WTC11 (cell line): ENCODE results near the gene LRCH2. TPM values are rescaled to one million over a fixed set of nuclear protein-coding genes. Genes with fewer than 3 reads are reported as not detected.

Experiments used
- ATAC-seq: fragments of 200-7000 bp; cut with Tn5 transposase; 2 replicates; pipeline ENCODE4 v1.10.0; 2021; ENCODE audit warnings: mild to moderate bottlenecking, moderate library complexity
- CTCF ChIA-PET: fragments of 300-600 bp; sonication (Branson Sonifier 250); formaldehyde crosslinking; loops from one replicate; lab custom pipeline; 2021; ENCODE audit warnings: antibody characterized with exemption; lab: Charles Lee
- POLR2A ChIA-PET: fragments of 350-600 bp; sonication (Branson Sonifier 250); formaldehyde crosslinking; loops from one replicate; lab custom pipeline; 2021; ENCODE audit warnings: antibody characterized with exemption; lab: Charles Lee
- DNase-seq: peaks from one replicate; pipeline ENCODE4 v3.0.0; 2021; ENCODE audit warnings: low spot score
- H3K27ac Mint-ChIP-seq: 2 replicates; pipeline ENCODE4 v1.8.0; 2021; ENCODE audit warnings: mixed read lengths
- H3K27me3 Mint-ChIP-seq: 2 replicates; pipeline ENCODE4 v1.8.0; 2021; ENCODE audit warnings: low read depth, mild to moderate bottlenecking, moderate library complexity, mixed read lengths
- H3K36me3 Mint-ChIP-seq: 2 replicates; pipeline ENCODE4 v1.8.0; 2021; ENCODE audit warnings: mixed read lengths
- H3K4me1 Mint-ChIP-seq: 2 replicates; pipeline ENCODE4 v1.8.0; 2022; ENCODE audit warnings: mixed read lengths
- H3K4me3 Mint-ChIP-seq: 2 replicates; pipeline ENCODE4 v1.8.0; 2021; ENCODE audit warnings: mild to moderate bottlenecking, moderate library complexity, mixed read lengths
- H3K9me3 Mint-ChIP-seq: 2 replicates; pipeline ENCODE4 v1.8.0; 2021; ENCODE audit warnings: mixed read lengths
- ELF4 ChIP-seq: sonication (generic); formaldehyde crosslinking; IDR thresholded peaks from 2 replicates; pipeline ENCODE4 v1.8.1; 2022; ENCODE audit warnings: low read depth, mild to moderate bottlenecking, moderate library complexity, missing genetic modification reagents
- FOXK1 ChIP-seq: sonication (generic); formaldehyde crosslinking; IDR thresholded peaks from 2 replicates; pipeline ENCODE4 v1.8.0; 2022; ENCODE audit warnings: mild to moderate bottlenecking, moderate library complexity, missing genetic modification reagents
- GABPB1 ChIP-seq: sonication (generic); formaldehyde crosslinking; IDR thresholded peaks from 2 replicates; pipeline ENCODE4 v1.8.1; 2023; ENCODE audit warnings: mild to moderate bottlenecking, missing genetic modification reagents
- GTF2I ChIP-seq: fragments of 250-450 bp; sonication (Bioruptor Pico); conservative IDR thresholded peaks from 2 replicates; pipeline ENCODE4 v1.4.0; 2021; ENCODE audit warnings: mild to moderate bottlenecking
- JAZF1 ChIP-seq: fragments of 250-450 bp; sonication (Bioruptor Pico); IDR thresholded peaks from 2 replicates; pipeline ENCODE4 v1.9.0; 2021; ENCODE audit warnings: moderate library complexity, mild to moderate bottlenecking, inconsistent platforms
- KAT7 ChIP-seq: sonication (generic); formaldehyde crosslinking; IDR thresholded peaks from 2 replicates; pipeline ENCODE4 v1.8.1; 2023; ENCODE audit warnings: missing genetic modification reagents, mild to moderate bottlenecking, borderline replicate concordance
- OVOL2 ChIP-seq: fragments of 250-450 bp; sonication (Bioruptor Pico); IDR thresholded peaks from 2 replicates; pipeline ENCODE4 v1.9.0; 2021; ENCODE audit warnings: mild to moderate bottlenecking, borderline replicate concordance
- RORB ChIP-seq: fragments of 250-450 bp; sonication (Bioruptor Pico); IDR thresholded peaks from 2 replicates; pipeline ENCODE4 v1.9.0; 2021; ENCODE audit warnings: mild to moderate bottlenecking
- SMAD4 ChIP-seq: sonication (generic); formaldehyde crosslinking; IDR thresholded peaks from 2 replicates; pipeline ENCODE4 v1.8.0; 2022; ENCODE audit warnings: mild to moderate bottlenecking, missing genetic modification reagents
- ZNF138 ChIP-seq: sonication (generic); formaldehyde crosslinking; conservative IDR thresholded peaks from 2 replicates; pipeline ENCODE4 v1.8.1; 2022; ENCODE audit warnings: mild to moderate bottlenecking, moderate library complexity, missing genetic modification reagents
- ZNF317 ChIP-seq: sonication (generic); formaldehyde crosslinking; IDR thresholded peaks from 2 replicates; pipeline ENCODE4 v1.8.1; 2023; ENCODE audit warnings: low read depth, mild to moderate bottlenecking, moderate library complexity, missing genetic modification reagents, borderline replicate concordance
- total RNA-seq: library from RNA; stranded (reverse); gene quantifications from 3 replicates; pipeline ENCODE4 v1.2.3, GENCODE V29; 2021
- TF ChIP-seq, protein P1 (sequence below): fragments of 250-450 bp; sonication (Bioruptor Pico); IDR thresholded peaks from 2 replicates; pipeline ENCODE4 v1.9.0; 2021; ENCODE audit warnings: moderate library complexity, mild to moderate bottlenecking, inconsistent platforms, borderline replicate concordance
- TF ChIP-seq, protein P2 (sequence below): sonication (generic); formaldehyde crosslinking; IDR thresholded peaks from 2 replicates; pipeline ENCODE4 v1.8.1; 2022; ENCODE audit warnings: low read depth, mild to moderate bottlenecking, moderate library complexity, missing genetic modification reagents, borderline replicate concordance
- TF ChIP-seq, protein P3 (sequence below): sonication (generic); formaldehyde crosslinking; IDR thresholded peaks from 2 replicates; pipeline ENCODE4 v1.8.0; 2022; ENCODE audit warnings: mild to moderate bottlenecking, missing genetic modification reagents
- TF ChIP-seq, protein P4 (sequence below): sonication (generic); formaldehyde crosslinking; IDR thresholded peaks from 2 replicates; pipeline ENCODE4 v1.8.1; 2022; ENCODE audit warnings: low read depth, missing genetic modification reagents, borderline replicate concordance
- TF ChIP-seq, protein P5 (sequence below): sonication (generic); formaldehyde crosslinking; IDR thresholded peaks from 2 replicates; pipeline ENCODE4 v1.8.1; 2023; ENCODE audit warnings: mild to moderate bottlenecking, missing genetic modification reagents, moderate library complexity
- TF ChIP-seq, protein P6 (sequence below): fragments of 250-450 bp; sonication (Bioruptor Pico); IDR thresholded peaks from 2 replicates; pipeline ENCODE4 v1.9.0; 2021; ENCODE audit warnings: mild to moderate bottlenecking
- TF ChIP-seq, protein P7 (sequence below): sonication (generic); formaldehyde crosslinking; IDR thresholded peaks from 2 replicates; pipeline ENCODE4 v1.8.1; 2023; ENCODE audit warnings: mild to moderate bottlenecking, moderate library complexity, missing genetic modification reagents

Gene LRCH2
- total RNA-seq, 1 experiment from 2014 or later: 3.8 TPM

DNA sequence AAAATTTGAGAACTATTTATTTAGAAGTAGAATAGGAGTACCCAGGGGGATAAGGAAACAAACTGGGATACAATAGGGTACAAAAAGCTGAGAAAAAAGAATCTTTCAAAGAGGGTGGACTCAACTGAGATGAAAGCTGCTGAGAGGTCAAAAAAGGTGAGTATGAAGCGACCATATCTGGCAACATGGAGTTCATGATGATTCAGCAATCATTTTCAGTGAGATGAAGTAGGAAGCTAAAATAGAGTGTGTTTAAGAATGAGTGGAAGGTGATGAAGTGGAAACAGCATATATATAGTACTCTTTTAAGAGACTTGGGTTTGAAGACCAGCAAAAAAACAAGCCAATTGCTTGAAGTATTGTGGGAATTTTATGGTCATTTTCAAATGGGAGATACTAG lies 144.5 kb downstream of the LRCH2 start:
- TF ChIP-seq, protein P1, sequence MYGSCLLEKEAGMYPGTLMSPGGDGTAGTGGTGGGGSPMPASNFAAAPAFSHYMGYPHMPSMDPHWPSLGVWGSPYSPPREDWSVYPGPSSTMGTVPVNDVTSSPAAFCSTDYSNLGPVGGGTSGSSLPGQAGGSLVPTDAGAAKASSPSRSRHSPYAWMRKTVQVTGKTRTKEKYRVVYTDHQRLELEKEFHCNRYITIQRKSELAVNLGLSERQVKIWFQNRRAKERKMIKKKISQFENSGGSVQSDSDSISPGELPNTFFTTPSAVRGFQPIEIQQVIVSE (CRISPR knock-in tag): no peak
- TF ChIP-seq, protein P2, sequence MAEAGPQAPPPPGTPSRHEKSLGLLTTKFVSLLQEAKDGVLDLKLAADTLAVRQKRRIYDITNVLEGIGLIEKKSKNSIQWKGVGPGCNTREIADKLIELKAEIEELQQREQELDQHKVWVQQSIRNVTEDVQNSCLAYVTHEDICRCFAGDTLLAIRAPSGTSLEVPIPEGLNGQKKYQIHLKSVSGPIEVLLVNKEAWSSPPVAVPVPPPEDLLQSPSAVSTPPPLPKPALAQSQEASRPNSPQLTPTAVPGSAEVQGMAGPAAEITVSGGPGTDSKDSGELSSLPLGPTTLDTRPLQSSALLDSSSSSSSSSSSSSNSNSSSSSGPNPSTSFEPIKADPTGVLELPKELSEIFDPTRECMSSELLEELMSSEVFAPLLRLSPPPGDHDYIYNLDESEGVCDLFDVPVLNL (CRISPR knock-in tag): no peak
- TF ChIP-seq JAZF1 (CRISPR knock-in tag) (no peak), GTF2I (CRISPR knock-in tag) (no peak), ELF4 (CRISPR knock-in tag) (no peak)
- TF ChIP-seq, protein P3, sequence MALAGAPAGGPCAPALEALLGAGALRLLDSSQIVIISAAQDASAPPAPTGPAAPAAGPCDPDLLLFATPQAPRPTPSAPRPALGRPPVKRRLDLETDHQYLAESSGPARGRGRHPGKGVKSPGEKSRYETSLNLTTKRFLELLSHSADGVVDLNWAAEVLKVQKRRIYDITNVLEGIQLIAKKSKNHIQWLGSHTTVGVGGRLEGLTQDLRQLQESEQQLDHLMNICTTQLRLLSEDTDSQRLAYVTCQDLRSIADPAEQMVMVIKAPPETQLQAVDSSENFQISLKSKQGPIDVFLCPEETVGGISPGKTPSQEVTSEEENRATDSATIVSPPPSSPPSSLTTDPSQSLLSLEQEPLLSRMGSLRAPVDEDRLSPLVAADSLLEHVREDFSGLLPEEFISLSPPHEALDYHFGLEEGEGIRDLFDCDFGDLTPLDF (CRISPR knock-in tag): no peak
- TF ChIP-seq, protein P4, sequence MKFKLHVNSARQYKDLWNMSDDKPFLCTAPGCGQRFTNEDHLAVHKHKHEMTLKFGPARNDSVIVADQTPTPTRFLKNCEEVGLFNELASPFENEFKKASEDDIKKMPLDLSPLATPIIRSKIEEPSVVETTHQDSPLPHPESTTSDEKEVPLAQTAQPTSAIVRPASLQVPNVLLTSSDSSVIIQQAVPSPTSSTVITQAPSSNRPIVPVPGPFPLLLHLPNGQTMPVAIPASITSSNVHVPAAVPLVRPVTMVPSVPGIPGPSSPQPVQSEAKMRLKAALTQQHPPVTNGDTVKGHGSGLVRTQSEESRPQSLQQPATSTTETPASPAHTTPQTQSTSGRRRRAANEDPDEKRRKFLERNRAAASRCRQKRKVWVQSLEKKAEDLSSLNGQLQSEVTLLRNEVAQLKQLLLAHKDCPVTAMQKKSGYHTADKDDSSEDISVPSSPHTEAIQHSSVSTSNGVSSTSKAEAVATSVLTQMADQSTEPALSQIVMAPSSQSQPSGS (CRISPR knock-in tag): no peak
- TF ChIP-seq, all 79 proteins: peak for 0
- Mint-ChIP-seq H3K4me3 (no peak overlapping the region), H3K4me1 (0 out of 2 replicates have a peak, but pooled peaks cover 4% of the 10 kb centered on the region), H3K27me3 (peaks cover 3% of the 10 kb centered on the region; the same call in 1 of the 2 replicates), H3K9me3 (peaks cover 36% of the 10 kb centered on the region), H3K27ac (no peak overlapping the region), H3K36me3 (peaks cover 21% of the 10 kb centered on the region)
- no peak for ATAC-seq
- ChIA-PET POLR2A (no interaction called here), CTCF (no interaction called here)
- DNase-seq: no peak

DNA sequence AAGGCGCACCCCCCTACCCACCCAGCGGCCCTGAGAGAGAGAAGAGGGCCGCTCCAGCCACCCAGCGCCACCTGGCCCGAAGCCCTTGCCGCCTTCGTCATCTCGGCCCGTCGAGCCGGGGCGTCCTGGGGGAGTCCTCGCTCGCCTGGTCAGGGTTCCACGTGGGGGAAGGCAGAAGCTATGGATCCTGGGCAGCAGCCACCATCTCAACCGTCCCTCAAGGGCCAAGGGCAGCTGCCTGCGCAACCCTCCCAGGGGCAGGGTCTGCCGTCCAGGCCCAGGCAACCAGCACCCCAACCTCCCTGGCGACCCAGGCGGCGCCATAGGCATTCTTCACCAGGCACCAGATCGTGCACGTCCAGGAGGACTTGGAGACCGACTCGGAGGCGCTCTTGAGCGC lies 165.0 kb downstream of the LRCH2 start:
- Mint-ChIP-seq H3K4me3 (no peak overlapping the region), H3K27ac (no peak overlapping the region), H3K4me1 (no peaks in the 10 kb centered on the region), H3K27me3 (peaks cover 47% of the 10 kb centered on the region), H3K9me3 (no peaks in the 10 kb centered on the region), H3K36me3 (no peaks in the 10 kb centered on the region)
- TF ChIP-seq, protein P1 (CRISPR knock-in tag): no peak
- TF ChIP-seq FOXK1 (CRISPR knock-in tag) (no peak), ZNF138 (no peak), KAT7 (CRISPR knock-in tag) (no peak), ZNF317 (CRISPR knock-in tag) (no peak), GABPB1 (no peak), SMAD4 (CRISPR knock-in tag) (no peak), RORB (no peak), OVOL2 (no peak)
- TF ChIP-seq, protein P5, sequence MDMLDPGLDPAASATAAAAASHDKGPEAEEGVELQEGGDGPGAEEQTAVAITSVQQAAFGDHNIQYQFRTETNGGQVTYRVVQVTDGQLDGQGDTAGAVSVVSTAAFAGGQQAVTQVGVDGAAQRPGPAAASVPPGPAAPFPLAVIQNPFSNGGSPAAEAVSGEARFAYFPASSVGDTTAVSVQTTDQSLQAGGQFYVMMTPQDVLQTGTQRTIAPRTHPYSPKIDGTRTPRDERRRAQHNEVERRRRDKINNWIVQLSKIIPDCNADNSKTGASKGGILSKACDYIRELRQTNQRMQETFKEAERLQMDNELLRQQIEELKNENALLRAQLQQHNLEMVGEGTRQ (CRISPR knock-in tag): no peak
- TF ChIP-seq, protein P6, sequence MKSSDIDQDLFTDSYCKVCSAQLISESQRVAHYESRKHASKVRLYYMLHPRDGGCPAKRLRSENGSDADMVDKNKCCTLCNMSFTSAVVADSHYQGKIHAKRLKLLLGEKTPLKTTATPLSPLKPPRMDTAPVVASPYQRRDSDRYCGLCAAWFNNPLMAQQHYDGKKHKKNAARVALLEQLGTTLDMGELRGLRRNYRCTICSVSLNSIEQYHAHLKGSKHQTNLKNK (CRISPR knock-in tag): no peak
- TF ChIP-seq, protein P7, sequence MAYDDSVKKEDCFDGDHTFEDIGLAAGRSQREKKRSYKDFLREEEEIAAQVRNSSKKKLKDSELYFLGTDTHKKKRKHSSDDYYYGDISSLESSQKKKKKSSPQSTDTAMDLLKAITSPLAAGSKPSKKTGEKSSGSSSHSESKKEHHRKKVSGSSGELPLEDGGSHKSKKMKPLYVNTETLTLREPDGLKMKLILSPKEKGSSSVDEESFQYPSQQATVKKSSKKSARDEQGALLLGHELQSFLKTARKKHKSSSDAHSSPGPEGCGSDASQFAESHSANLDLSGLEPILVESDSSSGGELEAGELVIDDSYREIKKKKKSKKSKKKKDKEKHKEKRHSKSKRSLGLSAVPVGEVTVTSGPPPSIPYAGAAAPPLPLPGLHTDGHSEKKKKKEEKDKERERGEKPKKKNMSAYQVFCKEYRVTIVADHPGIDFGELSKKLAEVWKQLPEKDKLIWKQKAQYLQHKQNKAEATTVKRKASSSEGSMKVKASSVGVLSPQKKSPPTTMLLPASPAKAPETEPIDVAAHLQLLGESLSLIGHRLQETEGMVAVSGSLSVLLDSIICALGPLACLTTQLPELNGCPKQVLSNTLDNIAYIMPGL (CRISPR knock-in tag): no peak
- no peak for ATAC-seq
- CTCF ChIA-PET: no interaction called here
- no peak for DNase-seq
- POLR2A ChIA-PET: no interaction called here
